Muscle layer of colon (tissue), 2 donors: ENCODE data around the gene BICRA.

Experiments used
- H3K27ac ChIP-seq: one replicate; pipeline ENCODE4 v1.7.0; 2013; ENCODE audit warnings: low read depth, mild to moderate bottlenecking, low read length, moderate library complexity
- H3K27me3 ChIP-seq, 2 donors: one replicate each; pipeline ENCODE4 v1.7.0; 2013; ENCODE audit warnings: low read length in 2 of 2, mild to moderate bottlenecking in 2 of 2; ENCODE audit not compliant: insufficient read depth in 2 of 2, control insufficient read depth in 1 of 2
- H3K36me3 ChIP-seq: one replicate; pipeline ENCODE4 v1.7.0; 2013; ENCODE audit warnings: mild to moderate bottlenecking, low read length; ENCODE audit not compliant: insufficient read depth
- H3K4me1 ChIP-seq: one replicate; pipeline ENCODE4 v1.7.0; 2013; ENCODE audit warnings: mild to moderate bottlenecking, low read length; ENCODE audit not compliant: insufficient read depth
- H3K4me3 ChIP-seq, 2 donors: one replicate each; pipeline ENCODE4 v1.7.0; 2013; ENCODE audit warnings: low read length in 2 of 2, low read depth in 1 of 2, mild to moderate bottlenecking in 1 of 2, moderate library complexity in 1 of 2
- H3K9ac ChIP-seq: one replicate; pipeline ENCODE4 v1.7.0; 2013; ENCODE audit warnings: low read length
- H3K9me3 ChIP-seq: one replicate; pipeline ENCODE4 v1.7.0; 2013; ENCODE audit warnings: mild to moderate bottlenecking, low read length
- donor health status: abdominal sarcoma.
- donor health status: Adenocarcinoma of cecum.

Gene BICRA

GRCh38 chr19:47608969-47609905, at the start of gene BICRA:
Gene BICRA, plus strand, starts transcription at chr19:47609134. Its CDS starts 64,441 bp downstream, at chr19:47673575.
- peaks cover 30% of the 10 kb centered on the region for H3K4me1 ChIP-seq
- H3K27me3 ChIP-seq: no peaks in the 10 kb centered on the region

GRCh38 chr19:47560999-47561398, 47.9 kb upstream of the BICRA start:
- H3K4me1 ChIP-seq: no peaks in the 10 kb centered on the region
- H3K9me3 ChIP-seq: no peaks in the 10 kb centered on the region
- no peaks in the 10 kb centered on the region for H3K36me3 ChIP-seq
- no peak overlapping the region for H3K4me3 ChIP-seq
- no peaks in the 10 kb centered on the region for H3K27me3 ChIP-seq
- H3K9ac ChIP-seq: no peak overlapping the region
- no peak overlapping the region for H3K27ac ChIP-seq

More at GRCh38 chr19:47608969-47609905, at the start of gene BICRA:
- Histone ChIP-seq H3K4me3 (peak within 1 kb of the TSS; percentile 87 to 100), H3K9ac (peak within 1 kb of the TSS; percentile 80), H3K27ac (peak within 1 kb of the TSS; percentile 98), H3K36me3 (no peaks in the 10 kb centered on the region), H3K9me3 (no peaks in the 10 kb centered on the region)

GRCh38 chr19:47561440-47562057, 47.4 kb upstream of the BICRA start:
- Histone ChIP-seq H3K4me1 (no peaks in the 10 kb centered on the region), H3K9ac (no peak overlapping the region), H3K27me3 (no peaks in the 10 kb centered on the region), H3K36me3 (no peaks in the 10 kb centered on the region), H3K4me3 (no peak overlapping the region), H3K9me3 (no peaks in the 10 kb centered on the region), H3K27ac (no peak overlapping the region)

- Histone ChIP-seq H3K9ac (no peak overlapping the region), H3K9me3 (no peaks in the 10 kb centered on the region), H3K4me1 (no peaks in the 10 kb centered on the region), H3K36me3 (no peaks in the 10 kb centered on the region), H3K27me3 (no peaks in the 10 kb centered on the region), H3K27ac (no peak overlapping the region), H3K4me3 (no peak overlapping the region)
Observed at GRCh38 chr19:47564081-47564480, 44.9 kb upstream of the BICRA start.

- H3K4me1 ChIP-seq: no peaks in the 10 kb centered on the region
- H3K9ac ChIP-seq: no peak overlapping the region
- H3K27me3 ChIP-seq: no peaks in the 10 kb centered on the region
- H3K9me3 ChIP-seq: no peaks in the 10 kb centered on the region
- no peak overlapping the region for H3K27ac ChIP-seq
- no peaks in the 10 kb centered on the region for H3K36me3 ChIP-seq
- no peak overlapping the region for H3K4me3 ChIP-seq
Observed at GRCh38 chr19:47569331-47569730, 39.6 kb upstream of the BICRA start.

- no peak overlapping the region for H3K4me3 ChIP-seq
Observed at GRCh38 chr19:47572635-47573034, 36.3 kb upstream of the BICRA start.

GRCh38 chr19:47573071-47574026, 35.6 kb upstream of the BICRA start, which contains the start of gene ZNF541:
Gene ZNF541, minus strand, starts transcription at chr19:47573148. Its CDS starts 17,292 bp downstream, at chr19:47555856.
- Histone ChIP-seq H3K27ac (no peak within 1 kb of the TSS), H3K4me1 (no peaks in the 10 kb centered on the region), H3K36me3 (no peaks in the 10 kb centered on the region), H3K9ac (no peak within 1 kb of the TSS), H3K4me3 (peak within 1 kb of the TSS in 1 of 2 donors; percentile 47), H3K27me3 (no peaks in the 10 kb centered on the region), H3K9me3 (no peaks in the 10 kb centered on the region)

More at GRCh38 chr19:47572635-47573034, 36.3 kb upstream of the BICRA start:
- no peak overlapping the region for H3K27ac ChIP-seq
- no peaks in the 10 kb centered on the region for H3K27me3 ChIP-seq
- no peak overlapping the region for H3K9ac ChIP-seq
- no peaks in the 10 kb centered on the region for H3K4me1 ChIP-seq
- H3K36me3 ChIP-seq: no peaks in the 10 kb centered on the region
- H3K9me3 ChIP-seq: no peaks in the 10 kb centered on the region

GRCh38 chr19:47580397-47580796, 28.5 kb upstream of the BICRA start:
- no peaks in the 10 kb centered on the region for H3K27me3 ChIP-seq
- no peak overlapping the region for H3K4me3 ChIP-seq
- no peak overlapping the region for H3K9ac ChIP-seq
- H3K36me3 ChIP-seq: no peaks in the 10 kb centered on the region
- H3K27ac ChIP-seq: no peak overlapping the region
- no peaks in the 10 kb centered on the region for H3K9me3 ChIP-seq
- no peaks in the 10 kb centered on the region for H3K4me1 ChIP-seq

- Histone ChIP-seq H3K36me3 (no peaks in the 10 kb centered on the region), H3K4me3 (no peak overlapping the region), H3K27me3 (no peaks in the 10 kb centered on the region), H3K9ac (no peak overlapping the region), H3K4me1 (no peaks in the 10 kb centered on the region), H3K27ac (no peak overlapping the region), H3K9me3 (no peaks in the 10 kb centered on the region)
Observed at GRCh38 chr19:47581605-47582319, 27.2 kb upstream of the BICRA start.

GRCh38 chr19:47582320-47582909, 26.5 kb upstream of the BICRA start:
- no peaks in the 10 kb centered on the region for H3K27me3 ChIP-seq
- H3K27ac ChIP-seq: no peak overlapping the region
- H3K9ac ChIP-seq: no peak overlapping the region
- H3K9me3 ChIP-seq: no peaks in the 10 kb centered on the region
- H3K4me3 ChIP-seq: no peak overlapping the region
- no peaks in the 10 kb centered on the region for H3K36me3 ChIP-seq
- no peaks in the 10 kb centered on the region for H3K4me1 ChIP-seq
